HL-60 (cell line): ENCODE data around the gene TMSB10.
A peak's percentile ranks its signal among the peaks of the same experiment; 100 is the strongest.

Experiments used
- DNase-seq, 2 experiments: peaks; one replicate each; pipeline ENCODE4 v3.0.0-alpha.2; 2010 to 2020; ENCODE audit warnings: low read depth in 1 of 2, low spot score in 1 of 2
- H3K27ac ChIP-seq: fragments of 250-450 bp; sonication (Bioruptor Pico); replicated peaks from 2 replicates; pipeline ENCODE4 v1.5.1; 2020; ENCODE audit warnings: mild to moderate bottlenecking, moderate library complexity
- H3K27me3 ChIP-seq: fragments of 250-450 bp; sonication (Bioruptor Pico); 2 replicates; pipeline ENCODE4 v1.5.1; 2021; ENCODE audit warnings: mild to moderate bottlenecking, moderate library complexity; ENCODE audit not compliant: insufficient read depth, poor library complexity, severe bottlenecking
- H3K4me3 ChIP-seq: replicated peaks from 2 replicates; pipeline ENCODE4 v1.5.1; 2011; ENCODE audit warnings: mild to moderate bottlenecking, control low read depth, low read length; ENCODE audit not compliant: insufficient read depth
- GABPA ChIP-seq: IDR thresholded peaks from 2 replicates; pipeline ENCODE4 v1.6.1; 2012; ENCODE audit warnings: low read depth
- POLR2AphosphoS5 ChIP-seq: IDR thresholded peaks from 2 replicates; pipeline ENCODE4 v1.6.1; 2012; ENCODE audit warnings: low read depth
- SPI1 ChIP-seq: IDR thresholded peaks from 2 replicates; pipeline ENCODE4 v1.6.1; 2012; ENCODE audit warnings: low read depth, mild to moderate bottlenecking, borderline replicate concordance
- TF ChIP-seq, protein P1 (sequence below): IDR thresholded peaks from one replicate; pipeline ENCODE4 v1.5.1; 2011; ENCODE audit warnings: low read length, control low read depth, inconsistent platforms; ENCODE audit not compliant: insufficient read depth
- TF ChIP-seq, protein P2 (sequence below): IDR thresholded peaks from 2 replicates; pipeline ENCODE4 v1.6.1; 2012; ENCODE audit warnings: low read depth; ENCODE audit not compliant: insufficient replicate concordance

Gene TMSB10

DNA sequence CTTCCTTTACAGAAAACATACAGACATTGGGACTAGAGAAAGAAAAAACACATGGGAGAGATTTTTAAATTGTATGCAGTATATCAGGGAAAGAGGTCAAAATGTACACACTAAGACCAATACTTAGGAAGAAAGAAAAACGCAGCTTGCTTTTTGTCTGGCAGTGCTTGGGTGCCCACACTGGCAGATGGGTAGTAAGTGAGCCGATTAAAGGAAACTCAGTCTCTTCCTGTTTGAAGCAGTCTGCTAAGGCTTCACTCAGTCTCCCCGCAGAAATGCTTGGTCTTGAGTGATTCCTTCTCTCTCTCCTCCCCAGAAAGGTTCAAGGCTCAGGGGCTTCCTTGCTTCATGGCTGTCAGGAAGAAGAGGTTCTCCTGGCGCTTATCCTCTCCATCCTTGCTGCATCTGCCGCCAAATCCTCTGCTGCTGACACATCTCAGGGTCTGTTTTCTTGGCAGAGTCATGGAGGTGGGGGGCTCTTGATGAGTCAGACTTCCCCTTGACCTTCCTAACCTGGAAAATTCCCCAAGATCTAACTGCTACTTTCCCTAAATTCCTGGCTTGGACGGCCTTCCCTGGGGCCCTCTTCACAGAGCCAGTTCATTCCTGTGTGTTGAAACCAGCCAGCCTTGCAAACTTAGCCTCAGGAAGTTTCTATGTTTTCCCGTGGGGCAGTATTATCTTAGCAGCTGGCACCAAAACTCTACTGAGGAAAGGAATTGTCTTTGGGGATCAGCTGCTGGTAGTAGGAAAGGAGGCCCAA, 10.5 kb upstream of the TMSB10 start:
- TF ChIP-seq, protein P1, sequence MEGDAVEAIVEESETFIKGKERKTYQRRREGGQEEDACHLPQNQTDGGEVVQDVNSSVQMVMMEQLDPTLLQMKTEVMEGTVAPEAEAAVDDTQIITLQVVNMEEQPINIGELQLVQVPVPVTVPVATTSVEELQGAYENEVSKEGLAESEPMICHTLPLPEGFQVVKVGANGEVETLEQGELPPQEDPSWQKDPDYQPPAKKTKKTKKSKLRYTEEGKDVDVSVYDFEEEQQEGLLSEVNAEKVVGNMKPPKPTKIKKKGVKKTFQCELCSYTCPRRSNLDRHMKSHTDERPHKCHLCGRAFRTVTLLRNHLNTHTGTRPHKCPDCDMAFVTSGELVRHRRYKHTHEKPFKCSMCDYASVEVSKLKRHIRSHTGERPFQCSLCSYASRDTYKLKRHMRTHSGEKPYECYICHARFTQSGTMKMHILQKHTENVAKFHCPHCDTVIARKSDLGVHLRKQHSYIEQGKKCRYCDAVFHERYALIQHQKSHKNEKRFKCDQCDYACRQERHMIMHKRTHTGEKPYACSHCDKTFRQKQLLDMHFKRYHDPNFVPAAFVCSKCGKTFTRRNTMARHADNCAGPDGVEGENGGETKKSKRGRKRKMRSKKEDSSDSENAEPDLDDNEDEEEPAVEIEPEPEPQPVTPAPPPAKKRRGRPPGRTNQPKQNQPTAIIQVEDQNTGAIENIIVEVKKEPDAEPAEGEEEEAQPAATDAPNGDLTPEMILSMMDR = no peak
- no peak for TF ChIP-seq SPI1
- TF ChIP-seq POLR2AphosphoS5 = no peak
- no peak for TF ChIP-seq GABPA
- TF ChIP-seq, protein P2, sequence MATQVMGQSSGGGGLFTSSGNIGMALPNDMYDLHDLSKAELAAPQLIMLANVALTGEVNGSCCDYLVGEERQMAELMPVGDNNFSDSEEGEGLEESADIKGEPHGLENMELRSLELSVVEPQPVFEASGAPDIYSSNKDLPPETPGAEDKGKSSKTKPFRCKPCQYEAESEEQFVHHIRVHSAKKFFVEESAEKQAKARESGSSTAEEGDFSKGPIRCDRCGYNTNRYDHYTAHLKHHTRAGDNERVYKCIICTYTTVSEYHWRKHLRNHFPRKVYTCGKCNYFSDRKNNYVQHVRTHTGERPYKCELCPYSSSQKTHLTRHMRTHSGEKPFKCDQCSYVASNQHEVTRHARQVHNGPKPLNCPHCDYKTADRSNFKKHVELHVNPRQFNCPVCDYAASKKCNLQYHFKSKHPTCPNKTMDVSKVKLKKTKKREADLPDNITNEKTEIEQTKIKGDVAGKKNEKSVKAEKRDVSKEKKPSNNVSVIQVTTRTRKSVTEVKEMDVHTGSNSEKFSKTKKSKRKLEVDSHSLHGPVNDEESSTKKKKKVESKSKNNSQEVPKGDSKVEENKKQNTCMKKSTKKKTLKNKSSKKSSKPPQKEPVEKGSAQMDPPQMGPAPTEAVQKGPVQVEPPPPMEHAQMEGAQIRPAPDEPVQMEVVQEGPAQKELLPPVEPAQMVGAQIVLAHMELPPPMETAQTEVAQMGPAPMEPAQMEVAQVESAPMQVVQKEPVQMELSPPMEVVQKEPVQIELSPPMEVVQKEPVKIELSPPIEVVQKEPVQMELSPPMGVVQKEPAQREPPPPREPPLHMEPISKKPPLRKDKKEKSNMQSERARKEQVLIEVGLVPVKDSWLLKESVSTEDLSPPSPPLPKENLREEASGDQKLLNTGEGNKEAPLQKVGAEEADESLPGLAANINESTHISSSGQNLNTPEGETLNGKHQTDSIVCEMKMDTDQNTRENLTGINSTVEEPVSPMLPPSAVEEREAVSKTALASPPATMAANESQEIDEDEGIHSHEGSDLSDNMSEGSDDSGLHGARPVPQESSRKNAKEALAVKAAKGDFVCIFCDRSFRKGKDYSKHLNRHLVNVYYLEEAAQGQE = no peak
- no peak for DNase-seq
- H3K27ac ChIP-seq = peak overlapping the region; percentile 37

DNA sequence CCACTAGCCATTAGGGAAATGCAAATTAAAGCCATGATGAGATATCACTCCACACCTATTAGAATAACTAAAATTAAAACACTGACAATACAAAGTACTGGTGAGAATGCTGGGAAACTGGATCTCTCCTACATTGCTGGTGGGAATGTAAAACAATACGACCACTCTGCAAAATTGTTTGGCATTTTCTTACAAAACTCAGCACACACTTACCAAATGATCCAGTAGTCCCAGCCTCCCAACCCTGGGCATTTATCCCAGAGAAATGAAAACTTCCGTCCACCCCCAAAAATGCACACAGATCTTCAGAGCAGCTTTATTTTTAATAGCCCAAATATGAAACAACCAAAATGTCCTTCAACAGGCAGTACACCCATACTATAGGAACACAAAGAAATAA, 8.9 kb upstream of the TMSB10 start:
- Histone ChIP-seq H3K27ac (no peak overlapping the region), H3K27me3 (no peaks in the 10 kb centered on the region), H3K4me3 (no peak overlapping the region)
- DNase-seq = no peak
- TF ChIP-seq SPI1 (no peak), POLR2AphosphoS5 (no peak), GABPA (no peak)
- TF ChIP-seq, protein P2 = no peak
- TF ChIP-seq, protein P1 = no peak

More for the DNA sequence above, 10.5 kb upstream of the TMSB10 start:
- no peak overlapping the region for H3K4me3 ChIP-seq
- H3K27me3 ChIP-seq = no peaks in the 10 kb centered on the region

DNA sequence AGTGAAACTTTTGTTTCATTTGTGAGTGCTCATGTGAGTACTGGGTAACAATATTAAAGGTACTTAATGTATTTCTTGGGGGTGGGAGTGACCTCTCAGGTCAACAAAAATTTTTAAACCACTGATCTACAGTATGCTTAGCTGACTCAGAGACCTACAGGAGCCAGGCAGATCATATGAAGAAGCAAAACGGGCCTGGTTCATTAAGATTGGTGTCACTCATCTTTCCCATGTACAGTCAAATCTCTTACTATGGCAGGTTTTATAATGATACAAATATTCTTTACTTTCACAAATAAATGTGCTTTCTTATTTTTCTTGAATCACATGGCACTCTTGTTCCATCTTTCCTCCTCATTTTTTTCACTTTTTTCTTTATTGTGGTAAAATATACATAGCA, 7.7 kb upstream of the TMSB10 start:
- peak overlapping the region; percentile 48 for H3K27ac ChIP-seq
- TF ChIP-seq, protein P1 = no peak
- TF ChIP-seq GABPA = no peak
- TF ChIP-seq SPI1 = no peak
- no peak for TF ChIP-seq POLR2AphosphoS5
- TF ChIP-seq, protein P2 = no peak
- H3K27me3 ChIP-seq = no peaks in the 10 kb centered on the region
- no peak for DNase-seq
- no peak overlapping the region for H3K4me3 ChIP-seq
